GM21390 (cell line): ENCODE results near the gene EFCAB7.

Experiments used
- ATAC-seq: cut with Tn5 transposase; IDR thresholded peaks from one replicate; pipeline ENCODE4 v1.9.1; 2021; ENCODE audit not compliant: unreplicated experiment

The EFCAB7 gene

GRCh38 chr1:63601061-63601460, 77.7 kb downstream of the EFCAB7 start:
- ATAC-seq, result no peak

DNA sequence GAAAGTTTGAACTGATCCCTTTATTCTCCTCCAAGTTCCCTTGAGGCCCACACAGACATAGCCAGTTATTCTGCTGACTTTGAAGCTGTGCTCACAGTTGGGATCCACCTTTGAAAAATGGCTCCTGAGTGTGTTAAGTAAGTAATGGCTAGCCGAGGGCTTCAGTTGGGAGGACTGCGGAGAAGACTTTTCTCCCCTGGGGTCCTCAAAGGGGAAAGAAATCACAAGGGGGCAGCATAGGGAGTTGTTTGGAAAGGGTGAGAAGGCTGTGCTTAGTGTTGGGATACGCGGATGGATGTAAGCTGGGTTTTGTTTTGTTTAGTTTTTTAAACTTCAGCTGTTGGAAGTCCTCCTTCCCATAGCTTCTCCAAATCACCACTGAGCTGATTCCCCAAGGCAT, 78.1 kb downstream of the EFCAB7 start:
- ATAC-seq, result no peak

DNA sequence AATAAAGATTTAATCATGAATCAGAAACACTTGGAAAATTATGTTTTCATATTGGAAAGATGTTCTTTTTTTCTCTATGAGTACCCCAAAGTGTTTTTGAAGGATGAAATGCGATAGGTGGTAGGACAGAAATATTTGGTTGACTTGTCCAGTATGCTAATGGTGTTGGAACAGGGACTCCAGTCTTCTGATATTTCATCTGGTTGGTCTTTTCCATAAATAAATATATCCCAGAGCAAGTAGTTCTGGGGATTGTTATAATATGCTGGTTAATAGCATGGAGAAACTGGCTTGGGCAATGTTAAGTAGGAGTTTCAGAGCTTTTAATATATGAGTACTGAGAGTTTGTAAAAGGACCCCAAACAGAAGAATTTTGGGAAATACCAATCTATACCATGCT, 78.6 kb downstream of the EFCAB7 start:
- no peak for ATAC-seq

- ATAC-seq, result no peak
Observed at GRCh38 chr1:63602629-63603028, 79.3 kb downstream of the EFCAB7 start.

- ATAC-seq, result no peak
Observed at GRCh38 chr1:63603810-63604209, 80.5 kb downstream of the EFCAB7 start.

GRCh38 chr1:63607322-63607721, 84.0 kb downstream of the EFCAB7 start:
- ATAC-seq, result no peak

DNA sequence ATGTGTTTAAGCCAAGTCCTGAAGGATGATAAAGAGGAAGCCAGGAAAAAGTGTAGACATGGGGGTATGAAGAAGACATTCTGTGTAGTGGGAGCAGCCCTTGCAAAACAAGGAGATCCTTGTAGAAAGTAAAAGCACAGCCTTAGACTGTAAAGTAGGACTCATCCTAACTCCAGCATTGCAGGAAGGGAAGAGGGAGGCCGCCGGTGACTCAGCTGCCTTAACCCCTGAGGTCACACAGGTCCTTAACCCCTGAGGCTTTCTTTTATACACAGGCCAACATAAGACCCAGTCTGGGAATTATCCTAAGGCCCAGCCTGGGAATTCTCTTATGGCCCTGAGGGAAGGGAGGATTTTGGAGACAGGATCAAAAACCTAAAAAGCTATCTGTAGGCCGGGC, 87.9 kb downstream of the EFCAB7 start:
- ATAC-seq, result no peak

DNA sequence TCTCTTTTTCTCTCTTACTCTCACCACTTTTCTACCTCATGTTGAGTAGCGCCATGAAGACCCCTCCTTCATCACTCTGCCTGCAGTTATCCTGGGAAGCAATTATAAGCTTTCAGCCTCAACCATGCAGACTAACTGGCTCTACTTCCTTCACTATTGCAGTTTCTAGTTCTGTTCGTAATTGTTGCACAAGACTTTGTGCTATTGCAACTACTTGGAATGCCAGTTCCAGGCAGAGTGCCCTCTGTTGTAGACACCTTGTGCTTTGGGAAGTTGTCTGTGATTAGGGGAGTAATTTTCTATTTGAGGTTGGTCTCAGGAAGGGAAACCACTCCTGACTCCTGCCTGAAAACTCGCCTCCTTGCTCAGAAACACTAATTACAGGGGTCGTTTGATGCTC, 89.2 kb downstream of the EFCAB7 start:
- ATAC-seq, result no peak

DNA sequence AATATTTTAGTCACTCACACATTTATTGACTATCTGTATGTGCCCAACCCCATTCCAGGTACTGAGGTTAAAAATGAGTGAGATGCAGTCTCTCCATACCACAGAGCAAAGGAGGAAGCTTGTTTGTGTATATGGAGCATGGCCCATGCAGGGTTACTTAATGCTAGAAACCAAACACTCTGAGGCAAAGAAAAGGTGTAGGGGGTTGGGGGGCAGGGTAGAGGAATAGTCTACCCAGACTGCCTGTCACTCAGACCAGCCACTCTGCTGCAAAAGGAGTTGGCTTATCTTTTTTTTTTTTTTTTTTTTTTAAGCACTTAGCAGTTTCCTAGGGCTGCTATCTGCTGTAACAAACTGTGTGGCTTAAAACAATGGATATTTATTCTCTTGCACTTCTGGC, 89.6 kb downstream of the EFCAB7 start:
- ATAC-seq, result no peak

- ATAC-seq, result peak; percentile 74
Observed at GRCh38 chr1:63615768-63616420, 92.6 kb downstream of the EFCAB7 start.

- ATAC-seq, result no peak
Observed at GRCh38 chr1:63617450-63617849, 94.1 kb downstream of the EFCAB7 start.

DNA sequence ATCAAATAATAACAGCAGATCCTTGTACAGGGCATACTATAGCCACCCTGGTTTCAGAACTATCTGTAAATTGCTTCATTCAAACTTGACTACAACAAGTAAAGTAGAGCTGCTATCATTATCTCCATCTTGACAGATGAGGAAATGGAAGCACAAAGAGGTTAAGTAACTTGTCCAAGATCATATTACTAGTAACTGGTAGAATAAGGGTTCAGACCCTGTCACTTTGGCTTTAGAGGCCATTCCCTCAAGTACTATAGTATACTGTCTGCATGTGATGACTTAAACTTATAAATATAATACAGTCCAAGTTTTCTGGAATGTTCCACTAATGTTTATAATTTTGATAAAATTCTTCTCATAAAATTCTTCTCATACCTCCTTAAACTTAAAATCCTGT, 94.7 kb downstream of the EFCAB7 start:
- no peak for ATAC-seq

GRCh38 chr1:63619558-63619957, 96.2 kb downstream of the EFCAB7 start:
- ATAC-seq, result no peak

- no peak for ATAC-seq
Observed at GRCh38 chr1:63620671-63621070, 97.3 kb downstream of the EFCAB7 start.

DNA sequence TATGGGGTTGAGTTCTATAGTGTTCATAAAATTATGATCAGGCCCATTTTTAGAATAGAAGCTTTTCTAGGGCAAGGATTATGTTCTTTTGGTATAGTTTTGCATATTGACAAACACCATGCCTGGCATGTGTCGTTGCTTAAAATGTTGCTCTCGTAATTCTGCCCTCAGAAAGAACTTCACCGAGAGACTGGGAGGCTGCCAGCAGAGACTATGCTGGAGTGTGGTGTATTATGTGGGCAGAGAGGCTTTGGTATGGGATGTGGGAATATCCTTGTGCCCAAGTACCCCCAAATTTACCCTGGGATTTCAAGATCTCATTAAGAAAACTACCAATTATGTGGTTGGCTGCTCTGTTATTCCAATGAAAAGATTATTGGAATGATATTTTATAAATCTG, 97.8 kb downstream of the EFCAB7 start:
- ATAC-seq, result no peak

DNA sequence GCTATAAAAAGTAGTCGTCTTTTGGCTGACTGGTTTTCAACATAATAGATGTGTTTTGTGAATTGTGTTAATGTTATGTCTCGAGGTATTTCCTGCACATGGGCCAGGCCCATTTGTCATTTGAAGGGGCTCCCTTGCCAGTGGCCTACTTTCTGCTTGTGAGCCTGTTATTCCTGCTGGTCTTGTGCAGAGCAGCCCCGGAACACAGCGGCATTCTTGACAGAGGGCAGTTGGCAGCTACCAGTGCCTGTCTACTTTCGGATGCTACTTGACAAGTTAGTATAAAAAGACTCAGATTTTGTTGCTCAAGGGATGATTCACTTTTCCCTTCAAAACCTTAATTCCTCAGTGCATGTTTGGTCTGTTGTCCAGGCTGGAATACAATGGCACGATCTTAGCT, 98.4 kb downstream of the EFCAB7 start:
- no peak for ATAC-seq
